WTC11 (cell line): ENCODE measurements around the gene RASGRP4. TPM values are rescaled to one million over a fixed set of nuclear protein-coding genes. Genes with fewer than 3 reads are reported as not detected.
A peak's percentile ranks its signal among the peaks of the same experiment; 100 is the strongest.

Experiments
- ATAC-seq: fragments of 200-7000 bp; cut with Tn5 transposase; 2 replicates; pipeline ENCODE4 v1.10.0; 2021; ENCODE audit warnings: mild to moderate bottlenecking, moderate library complexity
- CTCF ChIA-PET: fragments of 300-600 bp; sonication (Branson Sonifier 250); formaldehyde crosslinking; loops from one replicate; lab custom pipeline; 2021; ENCODE audit warnings: antibody characterized with exemption; lab: Charles Lee
- POLR2A ChIA-PET: fragments of 350-600 bp; sonication (Branson Sonifier 250); formaldehyde crosslinking; loops from one replicate; lab custom pipeline; 2021; ENCODE audit warnings: antibody characterized with exemption; lab: Charles Lee
- DNase-seq: peaks from one replicate; pipeline ENCODE4 v3.0.0; 2021; ENCODE audit warnings: low spot score
- H3K27ac Mint-ChIP-seq: 2 replicates; pipeline ENCODE4 v1.8.0; 2021; ENCODE audit warnings: mixed read lengths
- H3K27me3 Mint-ChIP-seq: 2 replicates; pipeline ENCODE4 v1.8.0; 2021; ENCODE audit warnings: low read depth, mild to moderate bottlenecking, moderate library complexity, mixed read lengths
- H3K36me3 Mint-ChIP-seq: 2 replicates; pipeline ENCODE4 v1.8.0; 2021; ENCODE audit warnings: mixed read lengths
- H3K4me1 Mint-ChIP-seq: 2 replicates; pipeline ENCODE4 v1.8.0; 2022; ENCODE audit warnings: mixed read lengths
- H3K4me3 Mint-ChIP-seq: 2 replicates; pipeline ENCODE4 v1.8.0; 2021; ENCODE audit warnings: mild to moderate bottlenecking, moderate library complexity, mixed read lengths
- H3K9me3 Mint-ChIP-seq: 2 replicates; pipeline ENCODE4 v1.8.0; 2021; ENCODE audit warnings: mixed read lengths
- E2F4 ChIP-seq: sonication (generic); formaldehyde crosslinking; IDR thresholded peaks from 2 replicates; pipeline ENCODE4 v1.8.1; 2022; ENCODE audit warnings: low read depth, mild to moderate bottlenecking, moderate library complexity, missing genetic modification reagents, borderline replicate concordance
- ESRRA ChIP-seq: sonication (generic); formaldehyde crosslinking; IDR thresholded peaks from 2 replicates; pipeline ENCODE4 v1.8.1; 2022; ENCODE audit warnings: mild to moderate bottlenecking, missing genetic modification reagents, borderline replicate concordance
- GABPB1 ChIP-seq: sonication (generic); formaldehyde crosslinking; IDR thresholded peaks from 2 replicates; pipeline ENCODE4 v1.8.1; 2023; ENCODE audit warnings: mild to moderate bottlenecking, missing genetic modification reagents
- HMGA2 ChIP-seq: fragments of 250-450 bp; sonication (Bioruptor Pico); IDR thresholded peaks from 2 replicates; pipeline ENCODE4 v1.4.0; 2021; ENCODE audit warnings: mild to moderate bottlenecking, moderate library complexity
- MYBL2 ChIP-seq: sonication (generic); formaldehyde crosslinking; IDR thresholded peaks from 2 replicates; pipeline ENCODE4 v1.8.1; 2023; ENCODE audit warnings: mild to moderate bottlenecking, moderate library complexity, missing genetic modification reagents
- NR1H2 ChIP-seq: sonication (generic); formaldehyde crosslinking; IDR thresholded peaks from 2 replicates; pipeline ENCODE4 v1.9.0; 2021; ENCODE audit warnings: mild to moderate bottlenecking, moderate library complexity, missing genetic modification reagents
- NR3C1 ChIP-seq: sonication (generic); formaldehyde crosslinking; conservative IDR thresholded peaks from 2 replicates; pipeline ENCODE4 v1.8.1; 2023; ENCODE audit warnings: low read depth, mild to moderate bottlenecking, missing genetic modification reagents
- OVOL2 ChIP-seq: fragments of 250-450 bp; sonication (Bioruptor Pico); IDR thresholded peaks from 2 replicates; pipeline ENCODE4 v1.9.0; 2021; ENCODE audit warnings: mild to moderate bottlenecking, borderline replicate concordance
- SMAD3 ChIP-seq: sonication (generic); formaldehyde crosslinking; IDR thresholded peaks from 2 replicates; pipeline ENCODE4 v1.8.0; 2022; ENCODE audit warnings: missing genetic modification reagents, mild to moderate bottlenecking, borderline replicate concordance
- SP1 ChIP-seq: sonication (generic); formaldehyde crosslinking; conservative IDR thresholded peaks from 2 replicates; pipeline ENCODE4 v1.8.1; 2022; ENCODE audit warnings: missing genetic modification reagents
- ZBTB21 ChIP-seq: sonication (generic); formaldehyde crosslinking; IDR thresholded peaks from 2 replicates; pipeline ENCODE4 v1.8.1; 2023; ENCODE audit warnings: mild to moderate bottlenecking, missing genetic modification reagents, borderline replicate concordance
- ZNF121 ChIP-seq: sonication (generic); formaldehyde crosslinking; IDR thresholded peaks from 2 replicates; pipeline ENCODE4 v1.8.0; 2023; ENCODE audit warnings: missing genetic modification reagents
- ZNF263 ChIP-seq: sonication (generic); formaldehyde crosslinking; IDR thresholded peaks from 2 replicates; pipeline ENCODE4 v1.8.1; 2022; ENCODE audit warnings: low read depth, mild to moderate bottlenecking, moderate library complexity, missing genetic modification reagents
- ZNF425 ChIP-seq: fragments of 250-450 bp; sonication (Bioruptor Pico); conservative IDR thresholded peaks from 2 replicates; pipeline ENCODE4 v1.9.0; 2021; ENCODE audit warnings: mild to moderate bottlenecking
- ZNF671 ChIP-seq: fragments of 250-450 bp; sonication (Bioruptor Pico); IDR thresholded peaks from 2 replicates; pipeline ENCODE4 v1.8.0; 2021; ENCODE audit warnings: mild to moderate bottlenecking
- total RNA-seq: library from RNA; stranded (reverse); gene quantifications from 3 replicates; pipeline ENCODE4 v1.2.3, GENCODE V29; 2021
- TF ChIP-seq, protein P1 (sequence below): sonication (generic); formaldehyde crosslinking; conservative IDR thresholded peaks from 2 replicates; pipeline ENCODE4 v1.8.1; 2023; ENCODE audit warnings: mild to moderate bottlenecking, low read depth, missing genetic modification reagents, moderate library complexity
- TF ChIP-seq, protein P2 (sequence below): sonication (generic); formaldehyde crosslinking; IDR thresholded peaks from 2 replicates; pipeline ENCODE4 v1.8.1; 2023; ENCODE audit warnings: mild to moderate bottlenecking, missing genetic modification reagents, borderline replicate concordance
- TF ChIP-seq, protein P3 (sequence below): fragments of 200-600 bp; IDR thresholded peaks from 2 replicates; pipeline ENCODE4 v1.8.0; 2022; ENCODE audit warnings: antibody characterized with exemption

The RASGRP4 gene
- total RNA-seq, 1 experiment from 2014 or later, result 2.5 TPM

DNA sequence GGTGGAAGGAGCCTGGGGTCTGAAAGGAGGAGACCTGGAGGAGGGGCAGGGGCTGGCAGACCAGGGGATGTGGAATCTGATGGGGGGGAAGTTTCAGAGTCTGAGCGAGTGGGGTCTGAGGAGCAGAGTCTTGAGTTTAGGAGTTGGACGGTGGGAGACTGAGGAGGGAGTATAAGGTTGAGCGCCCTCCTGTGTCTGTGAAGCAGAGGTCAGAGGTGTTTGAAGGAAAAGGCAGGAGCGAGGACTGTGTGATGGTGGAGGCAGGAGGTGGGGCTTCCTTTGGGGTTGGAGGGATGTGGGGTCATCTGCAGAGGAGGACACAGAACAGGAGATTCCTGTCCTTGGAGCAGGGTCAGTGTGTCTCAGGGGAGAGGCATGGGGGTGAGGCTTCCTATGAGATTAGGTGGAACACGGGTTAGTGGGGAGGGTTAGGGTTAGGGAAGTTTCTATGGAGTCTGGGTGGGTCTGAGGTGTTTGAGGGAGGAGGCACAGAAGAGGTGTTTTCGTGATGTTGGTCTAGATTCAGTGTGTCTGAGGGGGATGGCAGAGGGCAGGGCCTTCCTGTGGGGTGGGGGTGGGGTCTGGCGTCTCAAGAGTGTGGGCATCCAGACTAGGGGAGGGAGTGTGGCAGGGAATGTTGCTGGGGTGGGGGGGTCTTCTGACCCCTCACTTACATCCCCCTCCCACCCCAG, 15.8 kb upstream of the RASGRP4 start:
- TF ChIP-seq GABPB1 (CRISPR knock-in tag) (no peak), SP1 (CRISPR knock-in tag) (0 out of 2 replicates have a peak, but pooled peaks have one; percentile 18)
- TF ChIP-seq, protein P1, sequence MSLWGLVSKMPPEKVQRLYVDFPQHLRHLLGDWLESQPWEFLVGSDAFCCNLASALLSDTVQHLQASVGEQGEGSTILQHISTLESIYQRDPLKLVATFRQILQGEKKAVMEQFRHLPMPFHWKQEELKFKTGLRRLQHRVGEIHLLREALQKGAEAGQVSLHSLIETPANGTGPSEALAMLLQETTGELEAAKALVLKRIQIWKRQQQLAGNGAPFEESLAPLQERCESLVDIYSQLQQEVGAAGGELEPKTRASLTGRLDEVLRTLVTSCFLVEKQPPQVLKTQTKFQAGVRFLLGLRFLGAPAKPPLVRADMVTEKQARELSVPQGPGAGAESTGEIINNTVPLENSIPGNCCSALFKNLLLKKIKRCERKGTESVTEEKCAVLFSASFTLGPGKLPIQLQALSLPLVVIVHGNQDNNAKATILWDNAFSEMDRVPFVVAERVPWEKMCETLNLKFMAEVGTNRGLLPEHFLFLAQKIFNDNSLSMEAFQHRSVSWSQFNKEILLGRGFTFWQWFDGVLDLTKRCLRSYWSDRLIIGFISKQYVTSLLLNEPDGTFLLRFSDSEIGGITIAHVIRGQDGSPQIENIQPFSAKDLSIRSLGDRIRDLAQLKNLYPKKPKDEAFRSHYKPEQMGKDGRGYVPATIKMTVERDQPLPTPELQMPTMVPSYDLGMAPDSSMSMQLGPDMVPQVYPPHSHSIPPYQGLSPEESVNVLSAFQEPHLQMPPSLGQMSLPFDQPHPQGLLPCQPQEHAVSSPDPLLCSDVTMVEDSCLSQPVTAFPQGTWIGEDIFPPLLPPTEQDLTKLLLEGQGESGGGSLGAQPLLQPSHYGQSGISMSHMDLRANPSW (CRISPR knock-in tag), result no peak
- TF ChIP-seq, all 79 proteins: peak for 1
- ATAC-seq (peak; percentile 97), DNase-seq (peak; percentile 51)
- H3K36me3 Mint-ChIP-seq, result peaks cover 27% of the 10 kb centered on the region
- no peaks in the 10 kb centered on the region for H3K9me3 Mint-ChIP-seq
- peak overlapping the region; percentile 37; the same call in 1 of the 2 replicates for H3K27ac Mint-ChIP-seq
- H3K4me1 Mint-ChIP-seq, result peaks cover 13% of the 10 kb centered on the region
- POLR2A ChIA-PET, result interaction anchor here (0.7 kb wide), 1 partner anchor 39 kb away, joined by 4 read pairs; the partner anchor contains the start of gene FAM98C
- CTCF ChIA-PET, result interaction anchor here (0.7 to 3.4 kb wide), 3 partner anchors 16 to 300 kb away, joined by 3 to 69 read pairs (median 8); partner anchors contain the start of genes FAM98C and RASGRP4
- no peaks in the 10 kb centered on the region for H3K27me3 Mint-ChIP-seq
- no peak overlapping the region for H3K4me3 Mint-ChIP-seq

GRCh38 chr19:38440592-38440991, 14.6 kb upstream of the RASGRP4 start:
- H3K4me1 Mint-ChIP-seq, result peaks cover 13% of the 10 kb centered on the region
- ATAC-seq, result no peak
- TF ChIP-seq ZNF121 (CRISPR knock-in tag) (no peak), E2F4 (CRISPR knock-in tag) (no peak), SMAD3 (CRISPR knock-in tag) (no peak), ESRRA (CRISPR knock-in tag) (no peak), ZNF671 (no peak), ZNF425 (CRISPR knock-in tag) (no peak), HMGA2 (CRISPR knock-in tag) (no peak), ZBTB21 (CRISPR knock-in tag) (no peak), NR3C1 (no peak), ZNF263 (CRISPR knock-in tag) (no peak), MYBL2 (no peak), NR1H2 (CRISPR knock-in tag) (no peak), OVOL2 (no peak)
- TF ChIP-seq, protein P2, sequence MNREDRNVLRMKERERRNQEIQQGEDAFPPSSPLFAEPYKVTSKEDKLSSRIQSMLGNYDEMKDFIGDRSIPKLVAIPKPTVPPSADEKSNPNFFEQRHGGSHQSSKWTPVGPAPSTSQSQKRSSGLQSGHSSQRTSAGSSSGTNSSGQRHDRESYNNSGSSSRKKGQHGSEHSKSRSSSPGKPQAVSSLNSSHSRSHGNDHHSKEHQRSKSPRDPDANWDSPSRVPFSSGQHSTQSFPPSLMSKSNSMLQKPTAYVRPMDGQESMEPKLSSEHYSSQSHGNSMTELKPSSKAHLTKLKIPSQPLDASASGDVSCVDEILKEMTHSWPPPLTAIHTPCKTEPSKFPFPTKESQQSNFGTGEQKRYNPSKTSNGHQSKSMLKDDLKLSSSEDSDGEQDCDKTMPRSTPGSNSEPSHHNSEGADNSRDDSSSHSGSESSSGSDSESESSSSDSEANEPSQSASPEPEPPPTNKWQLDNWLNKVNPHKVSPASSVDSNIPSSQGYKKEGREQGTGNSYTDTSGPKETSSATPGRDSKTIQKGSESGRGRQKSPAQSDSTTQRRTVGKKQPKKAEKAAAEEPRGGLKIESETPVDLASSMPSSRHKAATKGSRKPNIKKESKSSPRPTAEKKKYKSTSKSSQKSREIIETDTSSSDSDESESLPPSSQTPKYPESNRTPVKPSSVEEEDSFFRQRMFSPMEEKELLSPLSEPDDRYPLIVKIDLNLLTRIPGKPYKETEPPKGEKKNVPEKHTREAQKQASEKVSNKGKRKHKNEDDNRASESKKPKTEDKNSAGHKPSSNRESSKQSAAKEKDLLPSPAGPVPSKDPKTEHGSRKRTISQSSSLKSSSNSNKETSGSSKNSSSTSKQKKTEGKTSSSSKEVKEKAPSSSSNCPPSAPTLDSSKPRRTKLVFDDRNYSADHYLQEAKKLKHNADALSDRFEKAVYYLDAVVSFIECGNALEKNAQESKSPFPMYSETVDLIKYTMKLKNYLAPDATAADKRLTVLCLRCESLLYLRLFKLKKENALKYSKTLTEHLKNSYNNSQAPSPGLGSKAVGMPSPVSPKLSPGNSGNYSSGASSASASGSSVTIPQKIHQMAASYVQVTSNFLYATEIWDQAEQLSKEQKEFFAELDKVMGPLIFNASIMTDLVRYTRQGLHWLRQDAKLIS, result no peak
- TF ChIP-seq, protein P3, sequence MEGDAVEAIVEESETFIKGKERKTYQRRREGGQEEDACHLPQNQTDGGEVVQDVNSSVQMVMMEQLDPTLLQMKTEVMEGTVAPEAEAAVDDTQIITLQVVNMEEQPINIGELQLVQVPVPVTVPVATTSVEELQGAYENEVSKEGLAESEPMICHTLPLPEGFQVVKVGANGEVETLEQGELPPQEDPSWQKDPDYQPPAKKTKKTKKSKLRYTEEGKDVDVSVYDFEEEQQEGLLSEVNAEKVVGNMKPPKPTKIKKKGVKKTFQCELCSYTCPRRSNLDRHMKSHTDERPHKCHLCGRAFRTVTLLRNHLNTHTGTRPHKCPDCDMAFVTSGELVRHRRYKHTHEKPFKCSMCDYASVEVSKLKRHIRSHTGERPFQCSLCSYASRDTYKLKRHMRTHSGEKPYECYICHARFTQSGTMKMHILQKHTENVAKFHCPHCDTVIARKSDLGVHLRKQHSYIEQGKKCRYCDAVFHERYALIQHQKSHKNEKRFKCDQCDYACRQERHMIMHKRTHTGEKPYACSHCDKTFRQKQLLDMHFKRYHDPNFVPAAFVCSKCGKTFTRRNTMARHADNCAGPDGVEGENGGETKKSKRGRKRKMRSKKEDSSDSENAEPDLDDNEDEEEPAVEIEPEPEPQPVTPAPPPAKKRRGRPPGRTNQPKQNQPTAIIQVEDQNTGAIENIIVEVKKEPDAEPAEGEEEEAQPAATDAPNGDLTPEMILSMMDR, result no peak
- no peak overlapping the region for H3K4me3 Mint-ChIP-seq
- DNase-seq, result no peak
- POLR2A ChIA-PET, result interaction anchor here (0.5 to 0.8 kb wide), 3 partner anchors 38 to 180 kb away, joined by 3 to 6 read pairs (median 3); partner anchors contain the start of gene FAM98C
- H3K27ac Mint-ChIP-seq, result peak overlapping the region; percentile 33; the same call in 1 of the 2 replicates
- H3K9me3 Mint-ChIP-seq, result no peaks in the 10 kb centered on the region
- CTCF ChIA-PET, result interaction anchor here (1.1 to 3.4 kb wide), 4 partner anchors 13 to 53 kb away, joined by 3 to 69 read pairs (median 6); partner anchors contain the start of genes FAM98C, GGN and RASGRP4
- no peaks in the 10 kb centered on the region for H3K27me3 Mint-ChIP-seq
- H3K36me3 Mint-ChIP-seq, result peaks cover 18% of the 10 kb centered on the region
